H1 (cell line): ENCODE results near the gene GRM5. TPM values are rescaled to one million over a fixed set of nuclear protein-coding genes. Genes with fewer than 3 reads are reported as not detected.

Experiments used
- CTCF ChIA-PET: fragments of 300-600 bp; sonication (Branson Sonifier 250); formaldehyde crosslinking; loops from one replicate; lab custom pipeline; 2021; ENCODE audit not compliant: partially characterized antibody; lab: Charles Lee
- POLR2A ChIA-PET: fragments of 300-600 bp; sonication (Branson Sonifier 250); formaldehyde crosslinking; loops from one replicate; lab custom pipeline; 2021; ENCODE audit warnings: inconsistent platforms; ENCODE audit not compliant: partially characterized antibody; lab: Charles Lee
- DNase-seq, 2 experiments: peaks; one replicate each; pipeline versions ENCODE4 v3.0.0 to v3.0.0-alpha.2; 2010 to 2022; ENCODE audit warnings: low spot score in 2 of 2, low read depth in 1 of 2, mixed read lengths in 1 of 2
- FAIRE-seq: peaks from 2 replicates; lab custom pipeline; 2011; peaks lifted over from hg19 to GRCh38; lab: Jason Lieb, UNC
- H2AFZ ChIP-seq: 2 replicates; pipeline ENCODE4 v1.8.1; 2012; ENCODE audit warnings: low read length, inconsistent platforms
- H2AK5ac ChIP-seq: 2 replicates; pipeline ENCODE4 v1.6.1; 2013; ENCODE audit warnings: low read depth, low read length
- H2BK120ac ChIP-seq: replicated peaks from 2 replicates; pipeline ENCODE3; 2013; ENCODE audit warnings: low read depth, low read length, inconsistent platforms
- H2BK12ac ChIP-seq: 2 replicates; pipeline ENCODE4 v1.6.1; 2013; ENCODE audit warnings: low read depth, low read length
- H2BK15ac ChIP-seq: 2 replicates; pipeline ENCODE4 v1.6.1; 2013; ENCODE audit warnings: low read length
- H2BK20ac ChIP-seq: 2 replicates; pipeline ENCODE4 v1.6.1; 2013; ENCODE audit warnings: low read length
- H2BK5ac ChIP-seq: 2 replicates; pipeline ENCODE4 v1.6.1; 2013; ENCODE audit warnings: low read depth, low read length
- H3K14ac ChIP-seq: 2 replicates; pipeline ENCODE4 v1.6.1; 2013; ENCODE audit warnings: inconsistent platforms; ENCODE audit not compliant: insufficient read length
- H3K18ac ChIP-seq: 2 replicates; pipeline ENCODE4 v1.6.1; 2013; ENCODE audit warnings: low read length; ENCODE audit errors: extremely low read depth
- H3K23ac ChIP-seq: 2 replicates; pipeline ENCODE4 v1.6.1; 2013; ENCODE audit warnings: inconsistent platforms; ENCODE audit not compliant: insufficient read length
- H3K23me2 ChIP-seq: 2 replicates; pipeline ENCODE4 v1.6.1; 2013; ENCODE audit warnings: low read depth, low read length
- H3K27ac ChIP-seq: 2 replicates; pipeline ENCODE4 v1.6.1; 2011; ENCODE audit warnings: low read depth, low read length, inconsistent platforms
- H3K27me3 ChIP-seq, 4 experiments: replicated peaks in 1 of 4; 1 replicate in 1 of 4; 2 replicates in 3 of 4; pipeline versions ENCODE4 v1.6.1 to v1.8.1; 2011 to 2013; ENCODE audit warnings: low read length in 3 of 4, mild to moderate bottlenecking in 3 of 4, inconsistent platforms in 2 of 4, mixed read lengths in 2 of 4, moderate library complexity in 1 of 4; ENCODE audit not compliant: control insufficient read depth in 3 of 4, insufficient read depth in 3 of 4; ENCODE audit errors: extremely low read depth in 1 of 4
- H3K36me3 ChIP-seq, 4 experiments: 2 replicates each; pipeline versions ENCODE4 v1.6.1 to v1.8.1; 2011 to 2013; ENCODE audit warnings: mild to moderate bottlenecking in 4 of 4, low read length in 3 of 4, moderate library complexity in 2 of 4, control low read depth in 1 of 4, inconsistent platforms in 1 of 4; ENCODE audit not compliant: insufficient read depth in 4 of 4, control insufficient read depth in 2 of 4
- H3K4ac ChIP-seq: replicated peaks from 2 replicates; pipeline ENCODE3; 2013; ENCODE audit warnings: low read length, low read depth, mixed read lengths, inconsistent platforms; ENCODE audit not compliant: insufficient read length
- H3K4me1 ChIP-seq, 4 experiments: replicated peaks in 1 of 4; 1 replicate in 1 of 4; 2 replicates in 3 of 4; pipeline versions ENCODE4 v1.6.1 to v1.8.1; 2011 to 2013; ENCODE audit warnings: low read length in 3 of 4, inconsistent platforms in 2 of 4, mixed read lengths in 1 of 4; ENCODE audit not compliant: insufficient read depth in 4 of 4, control insufficient read depth in 3 of 4
- H3K4me2 ChIP-seq, 2 experiments: 2 replicates each; pipeline versions ENCODE4 v1.6.1 to v1.8.1; 2011 to 2013; ENCODE audit warnings: low read depth in 2 of 2, low read length in 2 of 2, control low read depth in 1 of 2, inconsistent platforms in 1 of 2, mild to moderate bottlenecking in 1 of 2; ENCODE audit not compliant: insufficient read depth in 1 of 2
- H3K4me3 ChIP-seq, 4 experiments: fragments of 200-600, 300-600 bp in 1 of 4; sonication (generic), shearing (Covaris generic), sonication (Bioruptor Twin) in 1 of 4; 2 replicates each; pipeline versions ENCODE4 v1.5.1 to v1.8.1; 2011 to 2016; ENCODE audit warnings: low read length in 4 of 4, low read depth in 3 of 4, control low read depth in 2 of 4, inconsistent platforms in 2 of 4, mild to moderate bottlenecking in 2 of 4, mixed read lengths in 1 of 4, moderate library complexity in 1 of 4; ENCODE audit not compliant: insufficient read depth in 2 of 4; ENCODE audit errors: extremely low read depth in 1 of 4
- H3K56ac ChIP-seq: replicated peaks from 2 replicates; pipeline ENCODE3; 2013; ENCODE audit warnings: low read depth, mild to moderate bottlenecking, mixed read lengths, low read length, inconsistent platforms; ENCODE audit not compliant: insufficient read length
- H3K79me1 ChIP-seq: 2 replicates; pipeline ENCODE4 v1.6.1; 2013; ENCODE audit warnings: low read depth, low read length, control low read depth
- H3K79me2 ChIP-seq, 2 experiments: 2 replicates each; pipeline versions ENCODE4 v1.6.1 to v1.8.1; 2012 to 2013; ENCODE audit warnings: low read length in 2 of 2, mild to moderate bottlenecking in 2 of 2, inconsistent platforms in 1 of 2; ENCODE audit not compliant: insufficient read depth in 2 of 2, control insufficient read depth in 1 of 2
- H3K9ac ChIP-seq, 4 experiments: replicated peaks in 1 of 4; 1 replicate in 1 of 4; 2 replicates in 3 of 4; pipeline versions ENCODE4 v1.6.1 to v1.8.1; 2011 to 2013; ENCODE audit warnings: low read depth in 3 of 4, low read length in 3 of 4, control low read depth in 2 of 4, mild to moderate bottlenecking in 2 of 4, moderate library complexity in 2 of 4, inconsistent platforms in 1 of 4; ENCODE audit errors: extremely low read depth in 1 of 4
- H3K9me3 ChIP-seq, 2 experiments: 2 replicates each; pipeline versions ENCODE4 v1.6.1 to v1.8.1; 2012 to 2013; ENCODE audit warnings: mild to moderate bottlenecking in 2 of 2, moderate library complexity in 2 of 2, control low read depth in 1 of 2, inconsistent platforms in 1 of 2, low read depth in 1 of 2, low read length in 1 of 2, mixed read lengths in 1 of 2; ENCODE audit not compliant: insufficient read depth in 2 of 2
- H4K20me1 ChIP-seq, 2 experiments: replicated peaks in 1 of 2; 2 replicates each; pipeline versions ENCODE3 to v1.8.1; 2011 to 2013; ENCODE audit warnings: inconsistent platforms in 2 of 2, low read length in 2 of 2, mild to moderate bottlenecking in 1 of 2; ENCODE audit not compliant: insufficient read depth in 2 of 2, control insufficient read depth in 1 of 2
- H4K5ac ChIP-seq: 2 replicates; pipeline ENCODE4 v1.6.1; 2013; ENCODE audit warnings: low read length, low read depth, mixed read lengths, inconsistent platforms; ENCODE audit not compliant: insufficient read length
- H4K8ac ChIP-seq: 2 replicates; pipeline ENCODE4 v1.8.0; 2013; ENCODE audit warnings: mild to moderate bottlenecking, moderate library complexity, low read length, inconsistent platforms; ENCODE audit not compliant: insufficient read depth; ENCODE audit errors: extremely low read depth
- H4K91ac ChIP-seq: replicated peaks from 2 replicates; pipeline ENCODE3; 2013; ENCODE audit warnings: low read length, mixed read lengths, inconsistent platforms; ENCODE audit not compliant: insufficient read length
- CREB1 ChIP-seq: IDR thresholded peaks from 2 replicates; pipeline ENCODE4 v1.6.1; 2012; ENCODE audit warnings: inconsistent platforms
- CTBP2 ChIP-seq: IDR thresholded peaks from 2 replicates; pipeline ENCODE4 v1.7.0; 2011; ENCODE audit warnings: borderline replicate concordance, mild to moderate bottlenecking, moderate library complexity, mixed read lengths, low read length; ENCODE audit not compliant: insufficient read depth, insufficient read length
- GABPA ChIP-seq: IDR thresholded peaks from 2 replicates; pipeline ENCODE4 v1.6.1; 2011; ENCODE audit warnings: mild to moderate bottlenecking, low read length, moderate library complexity, borderline replicate concordance; ENCODE audit not compliant: insufficient read depth
- KDM4A ChIP-seq: IDR thresholded peaks from one replicate; pipeline ENCODE4 v1.7.1; 2012; ENCODE audit warnings: low read depth, mild to moderate bottlenecking, moderate library complexity, low read length, inconsistent platforms; ENCODE audit not compliant: severe bottlenecking
- MAFK ChIP-seq: IDR thresholded peaks from 2 replicates; pipeline ENCODE4 v1.6.1; 2012; ENCODE audit warnings: low read depth, mild to moderate bottlenecking, improper control_type of control experiment, low read length
- NANOG ChIP-seq: IDR thresholded peaks from 2 replicates; pipeline ENCODE4 v1.6.1; 2011; ENCODE audit warnings: low read length, low read depth, mild to moderate bottlenecking, inconsistent platforms; ENCODE audit not compliant: insufficient read depth, poor library complexity, severe bottlenecking
- SIN3A ChIP-seq, 2 experiments: IDR thresholded peaks in 1 of 2; conservative IDR thresholded peaks in 1 of 2; 2 replicates each; pipeline ENCODE4 v1.6.1; 2011 to 2012; ENCODE audit warnings: low read length in 2 of 2, improper control_type of control experiment in 1 of 2, low read depth in 1 of 2, mild to moderate bottlenecking in 1 of 2
- TCF12 ChIP-seq: IDR thresholded peaks from 2 replicates; pipeline ENCODE4 v1.6.1; 2011; ENCODE audit warnings: low read depth, mild to moderate bottlenecking, low read length
- USF2 ChIP-seq: IDR thresholded peaks from 2 replicates; pipeline ENCODE4 v1.6.1; 2011; ENCODE audit warnings: low read length, improper control_type of control experiment
- WGBS, 2 experiments: shearing (Covaris generic) in 1 of 2; methylation state at CpG; one replicate each; pipeline versions ENCODE4 v1.1.6 to v1.1.7; 2013 to 2015; ENCODE audit warnings: low lambda C conversion rate in 2 of 2, mixed read lengths in 2 of 2, inconsistent platforms in 1 of 2, low coverage in 1 of 2, missing lambda C conversion rate in 1 of 2; ENCODE audit not compliant: insufficient replicate concordance in 2 of 2, insufficient coverage in 1 of 2, insufficient read length in 1 of 2; ENCODE audit errors: extremely low coverage in 1 of 2, missing lambda C conversion rate in 1 of 2; 5-methylcytosine and 5-hydroxymethylcytosine counted together
- polyA plus RNA-seq, 7 experiments: library from polyadenylated mRNA; depleted of rRNA in 3 of 7; stranded (reverse) in 5 of 7; unstranded in 2 of 7; fragments of >200 nt in 5 of 7; fragments of 200-250 nt in 2 of 7; gene quantifications; 1 replicate in 5 of 7; 2 replicates in 1 of 7; 4 replicates in 1 of 7; pipeline versions ENCODE4 v1.2.1 to v1.2.3, GENCODE V29; 2011 to 2013; ENCODE audit warnings: missing spikeins in 2 of 7, mixed read lengths in 2 of 7
- total RNA-seq: library from RNA; stranded (reverse); fragmentation: NEBNext Ultra II Directional; extraction: Animal tissue kit (Norgen Biotek cat#: 25700); gene quantifications from 2 replicates; pipeline ENCODE4 v1.2.1, GENCODE V29; 2021

Gene GRM5
- total and polyA plus RNA-seq, 2 of the 8 experiments (the other 6 are each of a cell fraction or from before 2014, with no cell fraction given) = 0.15 to 0.43 TPM

DNA sequence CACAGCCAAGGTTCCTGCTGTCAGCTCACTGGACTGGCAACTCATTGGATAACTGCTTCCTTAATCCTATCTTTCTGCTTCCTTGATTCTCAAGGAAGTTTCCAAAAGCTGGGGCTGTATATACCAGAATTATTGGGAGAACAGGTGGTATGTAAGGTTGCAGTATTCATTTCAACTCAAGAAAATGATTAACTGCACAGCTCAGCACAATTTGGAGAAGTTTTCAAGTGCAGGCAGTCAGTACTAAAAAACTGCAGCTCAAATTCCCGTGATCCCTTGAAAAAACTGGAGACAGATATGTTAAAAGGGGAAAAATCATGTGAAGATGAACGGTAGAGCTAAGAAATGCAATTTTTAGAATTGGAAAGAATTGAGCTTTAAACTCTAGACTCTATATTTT lies 44.4 kb downstream of the GRM5 start:
- no peak overlapping the region for H3K23ac ChIP-seq
- no peak overlapping the region for H2AFZ ChIP-seq
- FAIRE-seq = no peak
- H3K23me2 ChIP-seq = no peaks in the 10 kb centered on the region
- no peaks in the 10 kb centered on the region for H3K27me3 ChIP-seq
- H2BK120ac ChIP-seq = no peak overlapping the region
- no peak overlapping the region for H3K4me3 ChIP-seq
- H3K4me2 ChIP-seq = no peak overlapping the region
- WGBS, 2 experiments = 85% methylated on average over 2 of the region's 2 CpGs; no CpG with 5 or more reads in 1 of the 2 experiments
- H2AK5ac ChIP-seq = no peak overlapping the region
- H4K8ac ChIP-seq = no peak overlapping the region
- H2BK12ac ChIP-seq = no peak overlapping the region
- H3K79me1 ChIP-seq = no peaks in the 10 kb centered on the region
- no peak for DNase-seq
- ChIA-PET POLR2A (no interaction called here), CTCF (no interaction called here)
- no peak overlapping the region for H4K91ac ChIP-seq
- no peak overlapping the region for H2BK20ac ChIP-seq
- H4K5ac ChIP-seq = no peak overlapping the region
- H3K4ac ChIP-seq = no peak overlapping the region
- no peaks in the 10 kb centered on the region for H3K9me3 ChIP-seq
- no peak for TF ChIP-seq CTBP2
- no peak for TF ChIP-seq USF2
- TF ChIP-seq NANOG = no peak
- no peak for TF ChIP-seq TCF12
- TF ChIP-seq SIN3A (conservative IDR thresholded peaks at IDR 0.05 in 1 of 2, IDR thresholded peaks at IDR 0.05 in 1 of 2; ENCODE audit: low read depth in 1 of 2, low read length in 2 of 2) = no peak
- no peak for TF ChIP-seq MAFK
- TF ChIP-seq KDM4A = no peak
- no peak for TF ChIP-seq GABPA
- TF ChIP-seq CREB1 = no peak
- H3K27ac ChIP-seq = no peak overlapping the region
- H3K56ac ChIP-seq = no peak overlapping the region
- no peaks in the 10 kb centered on the region for H4K20me1 ChIP-seq
- no peak overlapping the region for H3K9ac ChIP-seq
- no peaks in the 10 kb centered on the region for H3K4me1 ChIP-seq
- no peaks in the 10 kb centered on the region for H3K79me2 ChIP-seq
- H3K14ac ChIP-seq = no peak overlapping the region
- no peak overlapping the region for H2BK15ac ChIP-seq
- no peak overlapping the region for H3K18ac ChIP-seq
- no peak overlapping the region for H2BK5ac ChIP-seq
- no peaks in the 10 kb centered on the region for H3K36me3 ChIP-seq
